IPS-18c (cell line): Measurements from ENCODE around the gene TAF1D.

ENCODE experiments used
- H3K4me3 ChIP-seq: 2 replicates; pipeline ENCODE4 v1.7.0; 2013; ENCODE audit warnings: low read depth, mild to moderate bottlenecking, low read length, moderate library complexity; ENCODE audit not compliant: insufficient read depth
- H3K9me3 ChIP-seq: one replicate; pipeline ENCODE4 v1.6.1; 2013; ENCODE audit warnings: mild to moderate bottlenecking, low read length, moderate library complexity; ENCODE audit not compliant: control insufficient read depth, insufficient read depth

The TAF1D gene

GRCh38 chr11:93734427-93735222, 6.7 kb downstream of the TAF1D start:
- H3K4me3 ChIP-seq = no peak overlapping the region
- H3K9me3 ChIP-seq = no peaks in the 10 kb centered on the region

GRCh38 chr11:93733474-93733873, 7.8 kb downstream of the TAF1D start:
- Histone ChIP-seq H3K4me3 (no peak overlapping the region), H3K9me3 (no peaks in the 10 kb centered on the region)

GRCh38 chr11:93732237-93732892, 8.9 kb downstream of the TAF1D start:
- H3K9me3 ChIP-seq = no peaks in the 10 kb centered on the region
- no peak overlapping the region for H3K4me3 ChIP-seq

- H3K4me3 ChIP-seq = no peak overlapping the region
- no peaks in the 10 kb centered on the region for H3K9me3 ChIP-seq
Observed at GRCh38 chr11:93730108-93731107, 10.9 kb downstream of the TAF1D start.

GRCh38 chr11:93729129-93729616, 12.1 kb downstream of the TAF1D start:
- Histone ChIP-seq H3K9me3 (no peaks in the 10 kb centered on the region), H3K4me3 (no peak overlapping the region)

- no peak overlapping the region for H3K4me3 ChIP-seq
- no peaks in the 10 kb centered on the region for H3K9me3 ChIP-seq
Observed at GRCh38 chr11:93728792-93729128, 12.5 kb downstream of the TAF1D start.

GRCh38 chr11:93727985-93728791, 13.1 kb downstream of the TAF1D start:
- Histone ChIP-seq H3K9me3 (no peaks in the 10 kb centered on the region), H3K4me3 (no peak overlapping the region)

GRCh38 chr11:93724089-93724488, 17.2 kb downstream of the TAF1D start:
- Histone ChIP-seq H3K4me3 (no peak overlapping the region), H3K9me3 (no peaks in the 10 kb centered on the region)

GRCh38 chr11:93720522-93720921, 20.8 kb downstream of the TAF1D start:
- Histone ChIP-seq H3K9me3 (no peaks in the 10 kb centered on the region), H3K4me3 (no peak overlapping the region)

GRCh38 chr11:93719310-93719709, 22.0 kb downstream of the TAF1D start:
- Histone ChIP-seq H3K9me3 (no peaks in the 10 kb centered on the region), H3K4me3 (no peak overlapping the region)

GRCh38 chr11:93718057-93718563, 23.2 kb downstream of the TAF1D start:
- Histone ChIP-seq H3K9me3 (no peaks in the 10 kb centered on the region), H3K4me3 (no peak overlapping the region)

GRCh38 chr11:93717501-93717900, 23.8 kb downstream of the TAF1D start:
- H3K4me3 ChIP-seq = no peak overlapping the region
- H3K9me3 ChIP-seq = no peaks in the 10 kb centered on the region

- H3K4me3 ChIP-seq = no peak overlapping the region
- H3K9me3 ChIP-seq = no peaks in the 10 kb centered on the region
Observed at GRCh38 chr11:93715797-93716396, 25.4 kb downstream of the TAF1D start.

- Histone ChIP-seq H3K9me3 (no peaks in the 10 kb centered on the region), H3K4me3 (no peak overlapping the region)
Observed at GRCh38 chr11:93712678-93713077, 28.6 kb downstream of the TAF1D start.

- Histone ChIP-seq H3K4me3 (no peak overlapping the region), H3K9me3 (no peaks in the 10 kb centered on the region)
Observed at GRCh38 chr11:93710239-93710638, 31.1 kb downstream of the TAF1D start.

GRCh38 chr11:93704237-93704636, 37.1 kb downstream of the TAF1D start:
- no peaks in the 10 kb centered on the region for H3K9me3 ChIP-seq
- no peak overlapping the region for H3K4me3 ChIP-seq
